Erythroblast (primary cell): ENCODE results near the gene PHF3.

Experiments used
- GATA1 ChIP-seq: IDR thresholded peaks from 2 replicates; pipeline ENCODE4 v1.6.1; 2011; ENCODE audit warnings: low read depth, mild to moderate bottlenecking, control low read depth, low read length, moderate library complexity
- POLR2A ChIP-seq: IDR thresholded peaks from 2 replicates; pipeline ENCODE4 v1.6.1; 2011; ENCODE audit warnings: mild to moderate bottlenecking, low read length

DNA sequence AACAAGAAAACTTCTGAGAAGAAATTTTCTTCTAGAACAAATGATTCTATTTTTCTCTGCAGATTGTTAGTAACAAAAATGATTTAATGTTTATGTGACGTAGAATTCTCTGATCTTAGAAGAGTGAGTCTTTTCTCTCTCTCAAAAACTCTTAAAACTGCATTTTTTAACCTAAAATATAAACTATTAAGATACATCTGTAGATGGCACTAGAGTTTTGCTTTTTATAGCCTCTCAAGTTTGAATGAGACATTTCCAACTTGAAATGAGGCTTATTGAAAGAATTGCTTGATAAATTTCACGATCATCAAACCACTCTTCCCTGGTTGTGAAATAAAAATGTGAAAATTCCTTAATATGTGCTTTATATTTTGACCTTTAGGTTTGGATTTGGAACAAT, 53.8 kb downstream of the PHF3 start:
- no peak for TF ChIP-seq POLR2A
- TF ChIP-seq GATA1 = no peak
